GM11168 (cell line): Measurements from ENCODE around the gene CYP4F12.
"Not testable (repeated sequence)": the region's sequence is repeated elsewhere in the genome, so short reads cannot be mapped to it uniquely, and the experiment has no call there.

Experiments used
- in situ Hi-C: fragments of 300-500 bp; cut with MboI; formaldehyde crosslinking; loops from one replicate; pipeline ENCODE4 v1.12.0; 2022; ENCODE audit warnings: low sequenced_read_pairs; ENCODE audit not compliant: unreplicated experiment

The CYP4F12 gene

DNA sequence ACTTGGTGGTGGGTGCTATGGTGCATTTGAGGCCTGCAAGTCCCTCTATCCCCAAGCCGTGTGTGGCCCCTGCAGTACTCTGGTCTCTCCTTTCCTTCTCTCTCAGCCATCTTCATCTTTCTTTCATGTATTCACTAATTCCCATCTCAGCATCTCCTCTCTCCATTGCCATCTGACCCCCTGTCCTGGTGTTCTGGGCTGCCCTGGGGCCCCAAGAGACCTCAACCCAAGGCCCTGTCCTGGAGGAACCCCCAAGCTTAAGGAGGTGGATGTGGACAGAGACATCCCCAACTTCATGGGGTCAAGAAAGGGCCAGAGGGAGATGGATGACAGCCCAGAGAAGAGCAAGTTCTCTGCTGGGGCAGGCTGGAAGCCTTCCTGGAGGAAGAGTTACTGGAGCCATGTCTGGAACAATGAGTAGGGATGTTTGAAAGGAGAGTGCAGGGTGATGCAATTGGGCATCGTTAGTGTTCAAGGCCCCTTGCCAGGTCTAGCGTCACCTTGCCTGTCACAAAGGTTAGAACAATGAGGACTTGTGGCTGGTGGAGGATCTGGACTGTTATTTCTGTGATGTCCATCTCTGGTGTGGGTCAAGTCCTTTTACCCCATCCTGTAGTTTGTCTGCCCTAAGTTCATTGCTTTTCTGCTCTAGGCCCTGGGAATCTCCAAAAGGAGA lies 28.7 kb upstream of the CYP4F12 start:
- in situ Hi-C loops, result loop anchor here (25.0 kb wide), 1 partner anchor 543 kb away; the partner anchor contains the start of genes AP1M1 and FAM32A

GRCh38 chr19:15644816-15645215 lies 28.1 kb upstream of the CYP4F12 start:
- in situ Hi-C loops, result loop anchor here (25.0 kb wide), 1 partner anchor 542 kb away; the partner anchor contains the start of genes AP1M1 and FAM32A

- in situ Hi-C loops, result loop anchor here (25.0 kb wide), 1 partner anchor 538 kb away; the partner anchor contains the start of genes AP1M1 and FAM32A
Observed at GRCh38 chr19:15649526-15649925, 23.4 kb upstream of the CYP4F12 start.

DNA sequence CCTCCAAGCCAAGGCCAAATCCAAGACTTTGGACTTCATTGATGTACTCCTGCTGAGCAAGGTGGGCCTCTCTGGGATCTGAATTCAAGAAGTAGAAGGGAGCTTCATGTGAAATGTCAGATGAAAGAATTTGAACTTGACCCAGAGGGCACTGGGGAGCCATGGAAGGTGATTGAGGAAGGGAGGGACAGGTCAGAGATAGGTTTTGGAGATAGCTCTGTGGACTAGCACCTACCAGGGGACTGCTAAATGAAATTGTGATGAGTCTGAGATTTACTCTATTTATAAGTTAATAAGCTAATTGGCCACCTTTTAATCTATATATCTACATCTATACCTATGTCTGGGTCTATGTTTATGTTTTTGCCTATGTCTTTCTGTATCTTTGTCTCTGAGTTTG lies 22.8 kb upstream of the CYP4F12 start:
- in situ Hi-C loops, result not testable (repeated sequence)

GRCh38 chr19:15651791-15652190 lies 21.1 kb upstream of the CYP4F12 start:
- in situ Hi-C loops, result no loop called here

- in situ Hi-C loops, result no loop called here
Observed at GRCh38 chr19:15652559-15653278, 20.2 kb upstream of the CYP4F12 start.

GRCh38 chr19:15656467-15656866 lies 16.4 kb upstream of the CYP4F12 start:
- in situ Hi-C loops, result no loop called here

- in situ Hi-C loops, result no loop called here
Observed at GRCh38 chr19:15663247-15663646, 9.6 kb upstream of the CYP4F12 start.

GRCh38 chr19:15666186-15666585 lies 6.7 kb upstream of the CYP4F12 start:
- in situ Hi-C loops, result no loop called here

GRCh38 chr19:15666883-15667282 lies 6.0 kb upstream of the CYP4F12 start:
- in situ Hi-C loops, result no loop called here

GRCh38 chr19:15669440-15669839 lies 3.4 kb upstream of the CYP4F12 start:
- in situ Hi-C loops, result no loop called here

DNA sequence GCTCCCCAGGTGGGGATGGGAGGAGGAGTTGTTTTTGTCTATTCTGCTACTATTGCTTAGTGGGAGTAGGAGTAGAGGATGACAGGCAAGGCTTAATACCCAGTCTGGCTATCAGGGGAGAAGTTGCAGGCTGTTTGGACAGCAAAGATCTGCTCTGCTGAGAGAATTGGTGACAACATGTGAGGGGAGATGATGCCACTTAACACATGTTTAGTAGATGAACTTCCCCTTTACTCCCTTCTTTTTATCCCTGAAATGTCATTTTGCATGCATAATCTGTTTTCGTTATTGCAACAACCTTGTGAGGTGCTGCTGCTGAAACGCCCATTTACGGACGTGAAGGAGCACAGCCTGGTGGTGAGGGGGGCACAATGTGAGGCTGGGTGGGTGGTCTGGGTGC lies 3.0 kb upstream of the CYP4F12 start:
- in situ Hi-C loops, result no loop called here

DNA sequence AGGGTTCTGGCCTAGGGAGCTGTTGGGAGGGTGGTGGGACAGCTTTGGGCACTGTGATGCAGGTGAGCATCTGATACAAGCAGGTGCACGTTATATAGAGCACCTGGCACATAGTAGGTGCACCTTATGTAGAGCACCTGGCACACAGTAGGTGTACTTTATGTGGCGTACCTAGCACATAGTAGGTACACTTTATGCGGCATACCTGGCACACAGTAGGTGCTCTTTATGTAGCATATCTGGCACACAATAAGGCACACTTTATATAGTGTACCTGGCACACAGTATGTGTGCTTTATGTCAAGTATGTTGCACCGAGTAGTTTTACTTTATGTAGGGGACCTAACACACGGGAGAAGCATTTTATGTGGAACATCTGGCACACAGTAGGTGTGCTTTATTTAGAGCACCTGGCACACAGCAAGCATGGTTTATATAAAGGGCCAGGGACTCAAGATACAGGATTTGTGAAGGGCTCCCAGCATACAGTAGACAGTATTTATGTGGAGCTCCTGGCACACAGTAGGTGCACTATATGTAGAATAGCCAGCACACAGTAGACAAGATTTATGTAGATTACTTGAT lies 1.6 kb upstream of the CYP4F12 start:
- in situ Hi-C loops, result no loop called here

- in situ Hi-C loops, result no loop called here
Observed at GRCh38 chr19:15671891-15672579, 852 bp upstream of the CYP4F12 start.

DNA sequence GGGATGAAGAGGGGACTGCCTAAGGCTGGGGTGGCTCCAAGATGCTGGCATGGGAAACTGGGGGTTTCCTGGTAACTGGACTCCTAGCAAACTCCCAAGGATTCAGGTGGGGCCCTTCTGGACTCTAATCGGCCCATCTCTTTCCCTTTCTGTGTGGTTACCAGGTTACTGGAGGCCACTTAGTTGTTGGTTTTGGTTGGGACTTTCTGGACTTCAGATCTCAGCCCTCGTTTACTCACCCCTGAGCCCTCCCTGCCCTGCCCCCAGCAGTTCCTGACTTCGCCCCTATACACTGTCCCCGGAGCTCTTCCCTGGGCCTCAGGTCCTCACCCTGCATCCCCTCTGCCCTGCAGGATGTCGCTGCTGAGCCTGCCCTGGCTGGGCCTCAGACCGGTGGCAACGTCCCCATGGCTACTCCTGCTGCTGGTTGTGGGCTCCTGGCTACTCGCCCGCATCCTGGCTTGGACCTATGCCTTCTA lies 328 bp downstream of the CYP4F12 start:
- in situ Hi-C loops, result no loop called here

DNA sequence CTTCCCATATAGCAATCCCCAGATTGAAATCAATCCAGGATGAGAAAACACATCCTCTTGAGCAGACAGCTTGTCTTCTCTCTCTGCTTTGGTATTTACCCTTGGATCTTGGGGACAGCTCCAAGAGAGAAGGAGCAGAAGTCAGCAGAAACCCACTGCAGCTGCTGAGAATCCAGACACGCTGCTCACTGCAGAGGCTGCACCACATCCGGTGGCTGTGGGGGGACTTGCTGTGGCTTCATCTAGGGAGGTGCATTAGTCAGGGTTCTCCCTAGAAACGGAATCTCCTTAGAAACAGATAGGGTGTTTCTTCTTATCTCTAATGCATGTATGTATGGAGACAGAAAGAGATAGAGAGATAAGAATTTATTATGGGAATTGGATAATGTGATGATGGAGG lies 2.7 kb downstream of the CYP4F12 start:
- in situ Hi-C loops, result no loop called here

- in situ Hi-C loops, result no loop called here
Observed at GRCh38 chr19:15679089-15679488, 6.2 kb downstream of the CYP4F12 start.

- in situ Hi-C loops, result not testable (repeated sequence)
Observed at GRCh38 chr19:15679865-15680264, 7.0 kb downstream of the CYP4F12 start.

DNA sequence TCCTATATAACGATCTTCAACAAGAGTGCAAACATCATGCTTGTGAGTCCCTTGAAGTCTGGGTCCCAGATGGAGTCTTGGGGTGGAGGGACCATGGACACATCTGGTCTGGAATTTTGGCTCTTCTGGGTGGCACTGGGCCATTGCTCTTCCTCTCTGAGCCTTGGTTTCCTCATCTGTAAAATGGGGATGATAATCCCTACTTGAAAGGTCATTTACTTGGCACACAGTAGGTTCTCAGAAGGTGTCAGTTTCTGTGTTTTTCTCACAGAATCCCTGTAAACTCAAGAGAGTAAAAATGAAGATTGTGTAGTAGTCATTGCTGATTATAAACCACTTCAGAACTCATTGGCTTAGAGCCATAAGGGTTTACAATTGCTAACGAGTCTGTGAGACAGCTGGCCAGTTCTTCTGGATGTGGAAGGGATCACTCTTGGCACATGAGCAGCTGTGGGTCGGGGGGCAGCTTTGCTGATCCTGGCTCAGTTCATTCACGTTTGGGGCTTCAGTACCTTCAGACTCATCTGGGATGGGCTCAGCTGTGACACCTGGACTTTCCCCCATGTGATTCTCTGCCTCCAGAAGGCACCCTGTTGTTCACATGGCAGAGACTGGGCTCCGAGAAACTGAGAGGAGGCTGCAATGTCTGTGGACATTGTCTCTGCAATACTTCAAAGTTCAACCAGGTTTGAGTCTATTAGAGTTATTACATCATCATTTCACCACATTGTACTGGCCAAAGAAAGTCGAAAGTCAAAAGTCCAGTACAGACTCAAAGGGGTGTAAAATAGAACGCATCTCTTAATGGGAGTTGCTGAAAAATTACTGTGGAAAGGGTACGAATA lies 7.8 kb downstream of the CYP4F12 start:
- in situ Hi-C loops, result no loop called here

GRCh38 chr19:15683411-15683810 lies 10.5 kb downstream of the CYP4F12 start:
- in situ Hi-C loops, result no loop called here
